Measurements from ENCODE around the gene ERAS.

- TF ChIP-seq, protein P1, sequence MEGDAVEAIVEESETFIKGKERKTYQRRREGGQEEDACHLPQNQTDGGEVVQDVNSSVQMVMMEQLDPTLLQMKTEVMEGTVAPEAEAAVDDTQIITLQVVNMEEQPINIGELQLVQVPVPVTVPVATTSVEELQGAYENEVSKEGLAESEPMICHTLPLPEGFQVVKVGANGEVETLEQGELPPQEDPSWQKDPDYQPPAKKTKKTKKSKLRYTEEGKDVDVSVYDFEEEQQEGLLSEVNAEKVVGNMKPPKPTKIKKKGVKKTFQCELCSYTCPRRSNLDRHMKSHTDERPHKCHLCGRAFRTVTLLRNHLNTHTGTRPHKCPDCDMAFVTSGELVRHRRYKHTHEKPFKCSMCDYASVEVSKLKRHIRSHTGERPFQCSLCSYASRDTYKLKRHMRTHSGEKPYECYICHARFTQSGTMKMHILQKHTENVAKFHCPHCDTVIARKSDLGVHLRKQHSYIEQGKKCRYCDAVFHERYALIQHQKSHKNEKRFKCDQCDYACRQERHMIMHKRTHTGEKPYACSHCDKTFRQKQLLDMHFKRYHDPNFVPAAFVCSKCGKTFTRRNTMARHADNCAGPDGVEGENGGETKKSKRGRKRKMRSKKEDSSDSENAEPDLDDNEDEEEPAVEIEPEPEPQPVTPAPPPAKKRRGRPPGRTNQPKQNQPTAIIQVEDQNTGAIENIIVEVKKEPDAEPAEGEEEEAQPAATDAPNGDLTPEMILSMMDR (conservative IDR thresholded peaks at IDR 0.05; ENCODE audit: low read length), result no peak
- no peak for TF ChIP-seq EZH2phosphoT487 (IDR thresholded peaks at IDR 0.05; ENCODE audit: borderline replicate concordance, low read depth, low read length)
Measured at GRCh38 chrX:48826876-48827653, 752 bp downstream of the ERAS start.
